ENCODE results near the gene TMEM38B.

Gene TMEM38B

GRCh38 chr9:105694190-105694847 lies at the start of gene TMEM38B:
TSS of gene TMEM38B (plus strand) at chr9:105694541. CDS start at chr9:105694661, 120 bp downstream.
- peak; percentile 32 for DNase-seq

GRCh38 chr9:105646879-105647594 lies 47.3 kb upstream of the TMEM38B start:
- DNase-seq = no peak

GRCh38 chr9:105647595-105648349 lies 46.6 kb upstream of the TMEM38B start:
- DNase-seq = no peak

- no peak for DNase-seq
Measured at GRCh38 chr9:105651806-105652205, 42.5 kb upstream of the TMEM38B start.

GRCh38 chr9:105656131-105656921 lies 38.0 kb upstream of the TMEM38B start:
- DNase-seq = no peak

- no peak for DNase-seq
Measured at GRCh38 chr9:105658351-105658750, 36.0 kb upstream of the TMEM38B start.

- DNase-seq = no peak
Measured at GRCh38 chr9:105661011-105661410, 33.3 kb upstream of the TMEM38B start.

- DNase-seq = no peak
Measured at GRCh38 chr9:105662184-105663104, 31.9 kb upstream of the TMEM38B start, which contains the start of gene TAL2. TSS of gene TAL2 (plus strand) at chr9:105662457. CDS start at chr9:105662497, 40 bp downstream.

- DNase-seq = no peak
Measured at GRCh38 chr9:105663914-105664313, 30.4 kb upstream of the TMEM38B start.

GRCh38 chr9:105667867-105668266 lies 26.5 kb upstream of the TMEM38B start:
- DNase-seq = no peak

- no peak for DNase-seq
Measured at GRCh38 chr9:105670315-105670714, 24.0 kb upstream of the TMEM38B start.

GRCh38 chr9:105670775-105671174 lies 23.6 kb upstream of the TMEM38B start:
- DNase-seq = no peak

GRCh38 chr9:105672711-105673234 lies 21.6 kb upstream of the TMEM38B start:
- DNase-seq = no peak

- no peak for DNase-seq
Measured at GRCh38 chr9:105673850-105674387, 20.4 kb upstream of the TMEM38B start.

- no peak for DNase-seq
Measured at GRCh38 chr9:105676351-105676923, 17.9 kb upstream of the TMEM38B start.

GRCh38 chr9:105678163-105678562 lies 16.2 kb upstream of the TMEM38B start:
- no peak for DNase-seq

- no peak for DNase-seq
Measured at GRCh38 chr9:105678781-105679180, 15.6 kb upstream of the TMEM38B start.

GRCh38 chr9:105679257-105680022 lies 14.9 kb upstream of the TMEM38B start:
- no peak for DNase-seq

- no peak for DNase-seq
Measured at GRCh38 chr9:105681313-105681712, 13.0 kb upstream of the TMEM38B start.

- no peak for DNase-seq
Measured at GRCh38 chr9:105681724-105682123, 12.6 kb upstream of the TMEM38B start.
